GM18861 (cell line): Measurements from ENCODE around the gene TAF7L.

Experiments
- ATAC-seq: cut with Tn5 transposase; IDR thresholded peaks from one replicate; pipeline ENCODE4 v1.9.1; 2021; ENCODE audit not compliant: unreplicated experiment

TAF7L gene

GRCh38 chrX:101229170-101229569, 62.0 kb downstream of the TAF7L start:
- no peak for ATAC-seq

DNA sequence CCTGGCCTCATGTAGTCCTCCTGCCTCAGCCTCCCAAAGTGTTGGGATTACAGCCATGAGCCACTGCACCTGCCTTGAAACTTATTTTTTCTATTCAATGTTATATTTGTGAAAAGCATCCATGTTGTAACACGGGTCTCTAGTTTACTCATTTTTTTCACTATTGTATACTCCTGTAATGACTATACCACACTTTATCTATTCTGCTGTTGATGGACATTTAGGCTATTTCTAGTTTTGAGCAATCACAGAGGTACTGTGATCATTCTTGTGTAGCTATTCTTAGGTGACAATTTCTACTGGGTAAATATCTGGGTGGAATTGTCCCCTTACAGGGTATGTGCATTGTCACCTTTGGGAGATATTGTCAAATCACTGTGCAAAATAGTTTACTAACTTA, 67.9 kb downstream of the TAF7L start:
- no peak for ATAC-seq

- ATAC-seq = no peak
Measured at GRCh38 chrX:101220662-101221260, 70.4 kb downstream of the TAF7L start.

- ATAC-seq = no peak
Measured at GRCh38 chrX:101219864-101220346, 71.2 kb downstream of the TAF7L start.

DNA sequence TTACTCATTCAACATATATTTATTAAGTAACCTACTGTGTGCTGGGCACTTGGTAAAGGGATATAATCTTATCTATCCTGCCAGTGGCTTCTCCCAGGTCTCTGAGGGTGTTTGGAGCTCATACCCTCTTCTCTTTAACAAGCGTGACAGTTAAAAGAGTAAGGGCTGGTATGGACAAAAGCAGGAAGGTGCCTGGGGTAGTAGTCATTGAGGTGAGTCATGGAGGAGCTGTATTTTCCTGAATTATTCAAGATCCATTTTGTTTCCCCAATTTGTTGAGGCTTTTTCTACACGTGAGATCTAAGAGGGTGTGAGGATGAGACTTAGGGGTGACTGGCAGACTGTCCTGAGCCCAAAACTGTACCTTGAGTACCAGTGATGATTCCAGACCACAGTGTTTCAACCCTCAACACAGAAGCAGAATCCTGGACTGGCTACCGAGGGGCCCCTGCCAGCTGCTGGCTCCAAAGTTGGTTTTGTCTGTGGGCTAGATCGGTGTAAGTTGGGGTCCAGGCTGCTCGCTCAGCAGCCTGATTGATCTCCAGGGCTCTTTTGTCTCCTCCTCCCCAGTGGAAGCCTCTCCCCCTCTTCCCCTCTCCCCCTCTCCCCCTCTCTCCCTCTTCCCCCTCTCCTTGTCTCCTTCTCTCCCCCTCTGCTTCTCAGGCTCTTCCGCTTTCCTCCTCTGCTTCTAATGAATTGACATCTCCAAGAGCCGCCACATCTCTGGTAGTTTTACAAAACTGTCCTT, 71.8 kb downstream of the TAF7L start, which contains the start of gene DRP2:
Gene DRP2, plus strand, starts transcription at position 671 of the 748 bp plus-strand sequence. CDS start 11,862 bp downstream, outside the sequence.
- no peak for ATAC-seq
